NB4 (cell line): ENCODE data around the gene PRRT1.

ENCODE experiments used
- CTCF ChIP-seq: IDR thresholded peaks from one replicate; pipeline ENCODE4 v1.5.1; 2012; ENCODE audit warnings: low read depth, low read length
- MAX ChIP-seq: IDR thresholded peaks from 2 replicates; pipeline ENCODE4 v1.6.1; 2011; ENCODE audit warnings: low read depth, low read length
- POLR2A ChIP-seq: IDR thresholded peaks from 2 replicates; pipeline ENCODE4 v1.6.1; 2011; ENCODE audit warnings: mild to moderate bottlenecking; ENCODE audit not compliant: insufficient read length; ENCODE audit errors: extremely low read depth

GRCh38 chr6:32120573-32121059 lies 31.1 kb downstream of the PRRT1 start:
- TF ChIP-seq MAX (no peak), POLR2A (no peak), CTCF (no peak)
